HepG2 (cell line): ENCODE measurements around the gene IDH3A. TPM values are rescaled to one million over a fixed set of nuclear protein-coding genes. Genes with fewer than 3 reads are reported as not detected.

Experiments
- ATAC-seq: fragments of 200-7000 bp; cut with Tn5 transposase; 3 replicates; pipeline ENCODE4 v1.9.1; 2020; ENCODE audit warnings: mild to moderate bottlenecking, moderate library complexity
- BruUV-seq: library from RNA; stranded (reverse); fragments of 400-500 nt; replicated peaks from 2 replicates; lab custom pipeline; 2021; lab: Mats Ljungman, UMichigan
- CTCF ChIA-PET: fragments of 300-600 bp; formaldehyde crosslinking; extraction: SDS; loops from one replicate; lab custom pipeline; 2021; ENCODE audit warnings: low total read pairs, inconsistent platforms, low intra/inter-chr PET ratio; lab: Yijun Ruan, JAX
- POLR2A ChIA-PET: fragments of 350-600 bp; sonication (Branson Sonifier 250); formaldehyde crosslinking; loops from one replicate; lab custom pipeline; 2020; ENCODE audit warnings: antibody characterized with exemption, inconsistent platforms; lab: Yijun Ruan, JAX
- DNase-seq: peaks from one replicate; pipeline ENCODE4 v3.0.0-alpha.2; 2015; ENCODE audit warnings: low spot score
- FAIRE-seq: peaks from 3 replicates; lab custom pipeline; 2011; peaks lifted over from hg19 to GRCh38; lab: Jason Lieb, UNC
- H2AFZ ChIP-seq: one replicate; pipeline ENCODE4 v1.6.1; 2011; ENCODE audit warnings: low read length, inconsistent platforms
- H3K27ac ChIP-seq: fragments of 300-600 bp; 3 replicates; pipeline ENCODE4 v1.8.0; 2011; ENCODE audit warnings: mixed run types, mild to moderate bottlenecking, mixed read lengths, low read length, inconsistent platforms; ENCODE audit not compliant: insufficient read depth; ENCODE audit errors: extremely low read length
- H3K27me3 ChIP-seq, 2 experiments: fragments of 200-600 bp in 1 of 2; 2 replicates in 1 of 2; 3 replicates in 1 of 2; pipeline versions ENCODE4 v1.6.0 to v1.8.0; 2011; ENCODE audit warnings: low read length in 2 of 2, mild to moderate bottlenecking in 2 of 2, moderate library complexity in 2 of 2, inconsistent platforms in 1 of 2; ENCODE audit not compliant: insufficient read depth in 2 of 2, control insufficient read depth in 1 of 2
- H3K36me3 ChIP-seq, 2 experiments: fragments of 200-600 bp in 1 of 2; replicated peaks in 1 of 2; 2 replicates in 1 of 2; 3 replicates in 1 of 2; pipeline versions ENCODE4 v1.5.1 to v1.8.0; 2011; ENCODE audit warnings: low read length in 2 of 2, inconsistent platforms in 1 of 2; ENCODE audit not compliant: insufficient read depth in 2 of 2, control insufficient read depth in 1 of 2
- H3K4me1 ChIP-seq: 2 replicates; pipeline ENCODE4 v1.5.1; 2012; ENCODE audit warnings: low read length, inconsistent platforms; ENCODE audit not compliant: insufficient read depth
- H3K4me2 ChIP-seq: 2 replicates; pipeline ENCODE4 v1.6.0; 2011; ENCODE audit warnings: low read depth, low read length, inconsistent platforms
- H3K4me3 ChIP-seq, 3 experiments: fragments of 200-600 bp in 1 of 3; sonication (generic), shearing (Covaris generic) in 1 of 3; replicated peaks in 1 of 3; 2 replicates each; pipeline ENCODE4 v1.5.1; 2011 to 2016; ENCODE audit warnings: low read length in 3 of 3, inconsistent platforms in 2 of 3, low read depth in 2 of 3, mild to moderate bottlenecking in 2 of 3, control low read depth in 1 of 3, mixed read lengths in 1 of 3; ENCODE audit not compliant: insufficient read depth in 1 of 3
- H3K79me2 ChIP-seq: one replicate; pipeline ENCODE4 v1.6.1; 2011; ENCODE audit warnings: low read length, inconsistent platforms; ENCODE audit not compliant: insufficient read depth
- H3K9ac ChIP-seq: 2 replicates; pipeline ENCODE4 v1.6.0; 2011; ENCODE audit warnings: mild to moderate bottlenecking, low read depth, low read length, inconsistent platforms; ENCODE audit not compliant: insufficient read depth
- H3K9me3 ChIP-seq: 2 replicates; pipeline ENCODE4 v1.5.1; 2012; ENCODE audit warnings: mild to moderate bottlenecking, low read length
- H4K20me1 ChIP-seq: 2 replicates; pipeline ENCODE4 v1.6.0; 2011; ENCODE audit warnings: inconsistent platforms, mild to moderate bottlenecking, low read length, moderate library complexity; ENCODE audit not compliant: insufficient read depth
- CEBPG ChIP-seq: IDR thresholded peaks from 2 replicates; pipeline ENCODE4 v1.6.1; 2016
- WGBS: methylation state at CpG from one replicate; pipeline ENCODE4 v1.1.6; 2017; ENCODE audit warnings: low lambda C conversion rate; 5-methylcytosine and 5-hydroxymethylcytosine counted together
- in situ Hi-C: cut with HindIII; loops from 2 replicates; pipeline ENCODE4 v1.10.0; 2017; ENCODE audit warnings: low pct_unique_long_range_greater_than_20kb; ENCODE audit not compliant: extremely low pct_ligation_motif_present
- intact Hi-C: fragments of 100-400 bp; cut with micrococcal nuclease; formaldehyde crosslinking; loops from one replicate; pipeline ENCODE4 v1.10.0; 2022; ENCODE audit not compliant: unreplicated experiment
- polyA plus RNA-seq, 8 experiments: library from polyadenylated mRNA; depleted of rRNA in 3 of 8; stranded (reverse) in 7 of 8; unstranded in 1 of 8; fragments of >200 nt; fragmentation: Illumina TruSeq in 4 of 8; extraction: Trizol in 4 of 8; gene quantifications; 2 replicates each; pipeline versions ENCODE4 v1.2.1 to v1.2.3, GENCODE V29; 2011 to 2016; ENCODE audit warnings: low read depth in 4 of 8, missing spikeins in 1 of 8, mixed read lengths in 1 of 8; ENCODE audit not compliant: insufficient read depth in 1 of 8
- total RNA-seq, 5 experiments: library from RNA; depleted of rRNA; stranded (reverse); fragments of >200 nt; fragmentation: Illumina TruSeq; extraction: Trizol; gene quantifications; 2 replicates each; pipeline ENCODE4 v1.2.3, GENCODE V29; 2016; ENCODE audit warnings: low read depth in 1 of 5
- TF ChIP-seq, protein P1 (sequence below), 2 experiments: IDR thresholded peaks; 2 replicates each; pipeline ENCODE4 v1.6.1; 2011 to 2012; ENCODE audit warnings: low read length in 2 of 2, borderline replicate concordance in 1 of 2, low read depth in 1 of 2, mild to moderate bottlenecking in 1 of 2, moderate library complexity in 1 of 2
- TF ChIP-seq, protein P2 (sequence below): sonication (generic); formaldehyde crosslinking; IDR thresholded peaks from 2 replicates; pipeline ENCODE4 v1.5.1; 2020; ENCODE audit warnings: mild to moderate bottlenecking, missing genetic modification reagents, moderate library complexity

IDH3A gene
- total and polyA plus RNA-seq, 2 of the 13 experiments (the other 11 are each of a cell fraction or from before 2014, with no cell fraction given) = 40.7 to 50.7 TPM

DNA sequence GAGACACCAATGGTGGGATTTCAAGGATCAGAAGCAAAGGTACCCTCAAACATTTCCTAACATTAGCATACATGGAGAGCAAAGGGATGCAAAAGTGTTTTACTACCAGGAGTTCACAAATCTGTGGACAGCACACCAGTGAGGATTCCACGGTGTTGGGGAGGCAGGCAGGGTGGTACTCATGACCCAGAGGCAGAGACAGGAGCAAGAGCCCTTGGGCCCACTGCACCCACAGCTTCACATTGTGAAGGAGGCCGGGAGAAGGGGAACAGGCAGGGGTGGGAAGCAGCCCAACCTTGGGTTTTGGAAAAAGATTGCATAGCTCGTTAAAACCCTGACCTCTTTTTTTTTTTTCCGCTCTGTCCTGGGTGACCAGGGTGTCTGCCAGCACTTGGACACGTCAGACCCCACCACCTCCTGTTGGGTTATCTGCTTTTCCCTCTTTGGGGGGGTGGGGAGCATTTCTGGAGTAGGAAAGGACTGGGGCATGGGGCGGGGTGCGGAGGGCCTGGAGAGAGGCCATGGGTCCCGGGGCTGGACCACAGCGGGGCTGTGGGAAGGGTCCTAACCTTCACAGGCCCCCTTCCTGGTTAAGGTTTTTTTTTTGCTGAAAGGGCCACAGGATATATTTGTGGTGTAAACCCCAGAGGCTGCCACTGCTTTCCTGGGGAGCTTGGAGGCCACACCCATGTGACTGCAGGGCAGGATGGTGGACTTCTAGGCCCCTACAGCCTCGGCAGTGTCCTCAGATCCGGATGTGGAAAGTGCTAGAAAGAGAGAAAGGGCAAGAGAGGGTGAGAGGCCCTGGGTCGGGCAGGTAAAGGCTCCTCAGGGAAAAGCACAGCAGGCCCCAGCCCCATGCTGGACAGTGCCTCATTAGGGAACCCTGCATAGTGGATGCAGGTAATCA is 44.3 kb upstream of the IDH3A start:
- Histone ChIP-seq H3K79me2 (no peaks in the 10 kb centered on the region), H3K9ac (no peak overlapping the region), H3K9me3 (no peaks in the 10 kb centered on the region), H2AFZ (no peak overlapping the region), H3K27ac (no peak overlapping the region), H3K4me2 (peak overlapping the region; percentile 61), H3K27me3 (peaks cover 0 to 4% of the 10 kb centered on the region in 2 experiments; a peak in 2 of 5 replicates), H3K4me1 (peaks cover 31% of the 10 kb centered on the region), H4K20me1 (no peaks in the 10 kb centered on the region), H3K4me3 (peak overlapping the region in 1 of 3 experiments; percentile 26; a peak in 2 of 6 replicates), H3K36me3 (no peaks in the 10 kb centered on the region)
- ATAC-seq = peak; percentile 14; the same call in 2 of the 3 replicates
- no peak for DNase-seq
- 35% methylated on average over 9 of the region's 12 CpGs for WGBS
- in situ Hi-C loops (loop anchor here (5.0 kb wide), 1 partner anchor 103 kb away; no protein-coding TSS in a partner anchor), intact Hi-C loops (no loop called here)
- ChIA-PET POLR2A (no interaction called here), CTCF (no interaction called here)
- no TSS peak for BruUV-seq
- TF ChIP-seq, protein P1, sequence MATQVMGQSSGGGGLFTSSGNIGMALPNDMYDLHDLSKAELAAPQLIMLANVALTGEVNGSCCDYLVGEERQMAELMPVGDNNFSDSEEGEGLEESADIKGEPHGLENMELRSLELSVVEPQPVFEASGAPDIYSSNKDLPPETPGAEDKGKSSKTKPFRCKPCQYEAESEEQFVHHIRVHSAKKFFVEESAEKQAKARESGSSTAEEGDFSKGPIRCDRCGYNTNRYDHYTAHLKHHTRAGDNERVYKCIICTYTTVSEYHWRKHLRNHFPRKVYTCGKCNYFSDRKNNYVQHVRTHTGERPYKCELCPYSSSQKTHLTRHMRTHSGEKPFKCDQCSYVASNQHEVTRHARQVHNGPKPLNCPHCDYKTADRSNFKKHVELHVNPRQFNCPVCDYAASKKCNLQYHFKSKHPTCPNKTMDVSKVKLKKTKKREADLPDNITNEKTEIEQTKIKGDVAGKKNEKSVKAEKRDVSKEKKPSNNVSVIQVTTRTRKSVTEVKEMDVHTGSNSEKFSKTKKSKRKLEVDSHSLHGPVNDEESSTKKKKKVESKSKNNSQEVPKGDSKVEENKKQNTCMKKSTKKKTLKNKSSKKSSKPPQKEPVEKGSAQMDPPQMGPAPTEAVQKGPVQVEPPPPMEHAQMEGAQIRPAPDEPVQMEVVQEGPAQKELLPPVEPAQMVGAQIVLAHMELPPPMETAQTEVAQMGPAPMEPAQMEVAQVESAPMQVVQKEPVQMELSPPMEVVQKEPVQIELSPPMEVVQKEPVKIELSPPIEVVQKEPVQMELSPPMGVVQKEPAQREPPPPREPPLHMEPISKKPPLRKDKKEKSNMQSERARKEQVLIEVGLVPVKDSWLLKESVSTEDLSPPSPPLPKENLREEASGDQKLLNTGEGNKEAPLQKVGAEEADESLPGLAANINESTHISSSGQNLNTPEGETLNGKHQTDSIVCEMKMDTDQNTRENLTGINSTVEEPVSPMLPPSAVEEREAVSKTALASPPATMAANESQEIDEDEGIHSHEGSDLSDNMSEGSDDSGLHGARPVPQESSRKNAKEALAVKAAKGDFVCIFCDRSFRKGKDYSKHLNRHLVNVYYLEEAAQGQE (IDR thresholded peaks at IDR 0.05; ENCODE audit: borderline replicate concordance in 1 of 2, low read depth in 1 of 2, low read length in 2 of 2) = peak in 1 of 2 experiments; percentile 26; a peak in 1 of 4 replicates
- TF ChIP-seq, protein P2, sequence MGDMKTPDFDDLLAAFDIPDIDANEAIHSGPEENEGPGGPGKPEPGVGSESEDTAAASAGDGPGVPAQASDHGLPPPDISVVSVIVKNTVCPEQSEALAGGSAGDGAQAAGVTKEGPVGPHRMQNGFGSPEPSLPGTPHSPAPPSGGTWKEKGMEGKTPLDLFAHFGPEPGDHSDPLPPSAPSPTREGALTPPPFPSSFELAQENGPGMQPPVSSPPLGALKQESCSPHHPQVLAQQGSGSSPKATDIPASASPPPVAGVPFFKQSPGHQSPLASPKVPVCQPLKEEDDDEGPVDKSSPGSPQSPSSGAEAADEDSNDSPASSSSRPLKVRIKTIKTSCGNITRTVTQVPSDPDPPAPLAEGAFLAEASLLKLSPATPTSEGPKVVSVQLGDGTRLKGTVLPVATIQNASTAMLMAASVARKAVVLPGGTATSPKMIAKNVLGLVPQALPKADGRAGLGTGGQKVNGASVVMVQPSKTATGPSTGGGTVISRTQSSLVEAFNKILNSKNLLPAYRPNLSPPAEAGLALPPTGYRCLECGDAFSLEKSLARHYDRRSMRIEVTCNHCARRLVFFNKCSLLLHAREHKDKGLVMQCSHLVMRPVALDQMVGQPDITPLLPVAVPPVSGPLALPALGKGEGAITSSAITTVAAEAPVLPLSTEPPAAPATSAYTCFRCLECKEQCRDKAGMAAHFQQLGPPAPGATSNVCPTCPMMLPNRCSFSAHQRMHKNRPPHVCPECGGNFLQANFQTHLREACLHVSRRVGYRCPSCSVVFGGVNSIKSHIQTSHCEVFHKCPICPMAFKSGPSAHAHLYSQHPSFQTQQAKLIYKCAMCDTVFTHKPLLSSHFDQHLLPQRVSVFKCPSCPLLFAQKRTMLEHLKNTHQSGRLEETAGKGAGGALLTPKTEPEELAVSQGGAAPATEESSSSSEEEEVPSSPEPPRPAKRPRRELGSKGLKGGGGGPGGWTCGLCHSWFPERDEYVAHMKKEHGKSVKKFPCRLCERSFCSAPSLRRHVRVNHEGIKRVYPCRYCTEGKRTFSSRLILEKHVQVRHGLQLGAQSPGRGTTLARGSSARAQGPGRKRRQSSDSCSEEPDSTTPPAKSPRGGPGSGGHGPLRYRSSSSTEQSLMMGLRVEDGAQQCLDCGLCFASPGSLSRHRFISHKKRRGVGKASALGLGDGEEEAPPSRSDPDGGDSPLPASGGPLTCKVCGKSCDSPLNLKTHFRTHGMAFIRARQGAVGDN (CRISPR knock-in tag) = peak; percentile 42; the same call in 1 of the 2 replicates
- no peak for TF ChIP-seq CEBPG (CRISPR knock-in tag)
- no peak for FAIRE-seq
